ENCODE results near the gene DAB1.

Gene DAB1

GRCh38 chr1:57061369-57061768 is 362.5 kb downstream of the DAB1 start:
- DNase-seq, result no peak

- no peak for DNase-seq
These were observed 363.4 kb downstream of the DAB1 start for GRCh38 chr1:57060451-57060850.

- no peak for DNase-seq
These were observed 365.0 kb downstream of the DAB1 start for GRCh38 chr1:57058652-57059501.

DNA sequence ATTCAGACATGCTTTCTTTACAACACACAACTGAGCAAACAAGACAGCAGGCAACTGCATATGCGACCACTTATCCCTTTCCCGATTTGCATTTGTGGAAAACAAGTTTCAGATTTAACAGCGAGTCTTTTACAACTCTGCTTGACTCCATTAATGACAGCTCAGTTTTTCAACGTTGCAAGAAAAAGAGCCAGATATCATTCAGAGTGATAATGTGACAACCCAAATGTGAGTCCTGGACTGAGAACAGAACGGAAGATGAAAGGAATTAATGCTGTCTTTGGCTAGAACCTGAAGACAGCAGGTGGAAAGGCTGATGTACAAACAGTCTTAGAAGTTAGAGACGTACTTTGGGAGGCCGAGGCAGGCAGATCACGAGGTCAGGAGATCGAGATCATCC is 375.0 kb downstream of the DAB1 start:
- no peak for DNase-seq

GRCh38 chr1:57046462-57046861 is 377.4 kb downstream of the DAB1 start:
- DNase-seq, result no peak

DNA sequence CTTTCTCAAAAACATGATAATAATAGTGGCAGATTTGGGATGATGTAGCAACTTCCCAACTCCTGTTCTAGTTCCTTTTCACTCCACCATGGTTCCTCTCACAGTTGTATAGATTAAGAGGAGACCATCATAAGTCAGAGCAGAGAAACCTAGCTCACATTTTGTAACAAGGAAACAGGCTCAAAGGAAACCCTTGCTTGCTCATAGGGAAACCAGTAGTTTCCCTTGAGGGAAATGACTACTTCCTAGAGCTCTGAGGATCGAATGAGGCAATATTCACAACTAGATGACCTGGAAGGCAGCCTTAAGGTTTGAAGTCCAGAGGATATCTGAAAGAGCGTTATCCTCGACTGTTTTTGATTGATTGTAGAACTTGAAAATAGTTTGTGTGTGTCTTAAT is 382.0 kb downstream of the DAB1 start:
- no peak for DNase-seq

GRCh38 chr1:57040811-57041210 is 383.0 kb downstream of the DAB1 start:
- DNase-seq, result no peak

GRCh38 chr1:57036641-57037579 is 386.9 kb downstream of the DAB1 start:
- DNase-seq, result no peak

DNA sequence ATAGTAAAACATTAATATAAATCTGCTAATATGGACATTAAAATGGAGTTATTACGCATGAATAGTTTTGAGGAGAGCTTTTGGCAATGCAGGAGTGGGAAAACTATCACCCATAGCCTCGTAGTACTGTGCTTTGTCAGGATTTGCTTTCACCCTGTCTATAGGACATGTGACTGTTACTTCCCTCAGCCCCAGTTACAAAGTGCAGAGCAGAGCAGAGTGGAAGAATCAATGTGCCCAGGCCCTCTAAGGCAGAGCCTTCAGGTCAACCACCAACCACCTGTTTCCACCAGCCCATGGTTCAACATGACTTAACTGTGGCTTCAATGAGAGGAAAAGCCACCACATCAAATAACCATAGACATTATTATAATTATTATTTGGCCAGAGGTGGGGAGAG is 389.1 kb downstream of the DAB1 start:
- no peak for DNase-seq

- DNase-seq, result no peak
These were observed 390.4 kb downstream of the DAB1 start for GRCh38 chr1:57033222-57034001.

- no peak for DNase-seq
These were observed 397.1 kb downstream of the DAB1 start for GRCh38 chr1:57026624-57027354.

GRCh38 chr1:57024855-57025254 is 399.0 kb downstream of the DAB1 start:
- DNase-seq, result no peak

GRCh38 chr1:57024428-57024827 is 399.4 kb downstream of the DAB1 start:
- DNase-seq, result no peak

GRCh38 chr1:57020216-57020615 is 403.6 kb downstream of the DAB1 start:
- no peak for DNase-seq

GRCh38 chr1:57019236-57019839 is 404.5 kb downstream of the DAB1 start:
- DNase-seq, result no peak

GRCh38 chr1:57018119-57018518 is 405.7 kb downstream of the DAB1 start:
- no peak for DNase-seq

- DNase-seq, result no peak
These were observed 406.1 kb downstream of the DAB1 start for GRCh38 chr1:57017717-57018116.

- DNase-seq, result no peak
These were observed 406.7 kb downstream of the DAB1 start for GRCh38 chr1:57017200-57017599.

- no peak for DNase-seq
These were observed 408.8 kb downstream of the DAB1 start for GRCh38 chr1:57015071-57015470.

- no peak for DNase-seq
These were observed 410.3 kb downstream of the DAB1 start for GRCh38 chr1:57013522-57013921.

DNA sequence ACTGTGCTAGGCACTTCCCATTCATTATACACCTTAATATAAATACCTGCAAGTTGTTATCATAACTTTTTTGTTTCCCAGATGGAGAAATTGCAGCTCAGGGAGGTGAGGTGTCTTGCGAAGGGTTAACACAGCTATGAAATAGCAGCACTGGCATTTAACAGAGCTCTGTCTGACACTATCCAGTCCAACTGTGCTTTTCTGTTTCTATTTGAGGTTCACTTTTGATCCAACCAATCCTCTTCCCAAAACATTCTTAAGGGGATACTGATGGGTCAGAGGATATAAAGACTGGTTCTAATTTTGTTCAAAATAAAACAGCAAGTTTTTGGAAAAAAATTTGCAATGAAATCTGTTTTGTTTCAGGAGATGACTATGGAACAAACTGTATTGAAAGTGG is 411.5 kb downstream of the DAB1 start:
- DNase-seq, result no peak

GRCh38 chr1:57010511-57010910 is 413.3 kb downstream of the DAB1 start:
- DNase-seq, result no peak

Data from MV-4-11 (cell line).